Small intestine (tissue), 16 donors: Measurements from ENCODE around the gene CAPNS2. TPM values are rescaled to one million over a fixed set of nuclear protein-coding genes. Genes with fewer than 3 reads are reported as not detected.

Experiments
- DNase-seq, 2 donors: peaks; one replicate each; pipeline versions ENCODE4 v3.0.0 to v3.0.0-alpha.2; 2013
- FAIRE-seq: peaks from 2 replicates; lab custom pipeline; 2012; peaks lifted over from hg19 to GRCh38; lab: Jason Lieb, UNC
- H3K27ac ChIP-seq, 3 donors: one replicate each; pipeline ENCODE4 v1.5.1; 2013; ENCODE audit warnings: low read length in 2 of 3, mild to moderate bottlenecking in 2 of 3, control low read depth in 1 of 3, inconsistent platforms in 1 of 3, low read depth in 1 of 3, moderate library complexity in 1 of 3
- H3K27me3 ChIP-seq, 3 donors: one replicate each; pipeline ENCODE4 v1.6.1; 2013; ENCODE audit warnings: low read length in 3 of 3, inconsistent platforms in 1 of 3; ENCODE audit not compliant: control insufficient read depth in 3 of 3, insufficient read depth in 3 of 3
- H3K36me3 ChIP-seq, 3 donors: one replicate each; pipeline ENCODE4 v1.6.1; 2013; ENCODE audit warnings: low read length in 3 of 3, inconsistent platforms in 1 of 3, low read depth in 1 of 3, mild to moderate bottlenecking in 1 of 3, moderate library complexity in 1 of 3; ENCODE audit not compliant: control insufficient read depth in 3 of 3, insufficient read depth in 2 of 3
- H3K4me1 ChIP-seq, 3 donors: one replicate each; pipeline ENCODE4 v1.6.1; 2013; ENCODE audit warnings: low read length in 2 of 3, inconsistent platforms in 1 of 3, low read depth in 1 of 3, mild to moderate bottlenecking in 1 of 3, moderate library complexity in 1 of 3; ENCODE audit not compliant: control insufficient read depth in 3 of 3, insufficient read depth in 2 of 3
- H3K4me3 ChIP-seq, 3 donors: one replicate each; pipeline ENCODE4 v1.5.1; 2013; ENCODE audit warnings: low read length in 3 of 3, control low read depth in 1 of 3, inconsistent platforms in 1 of 3, low read depth in 1 of 3, mild to moderate bottlenecking in 1 of 3, moderate library complexity in 1 of 3
- H3K9me3 ChIP-seq, 2 donors: one replicate each; pipeline ENCODE4 v1.6.1; 2013; ENCODE audit warnings: low read depth in 1 of 2, low read length in 1 of 2; ENCODE audit not compliant: control insufficient read depth in 2 of 2, insufficient read depth in 1 of 2
- WGBS, 3 donors: extraction: QIAGEN DNeasy Blood & Tissue Kit; methylation state at CpG; one replicate each; pipeline ENCODE4 v1.1.7; 2013; 5-methylcytosine and 5-hydroxymethylcytosine counted together
- long read RNA-seq, 10 donors: transcript quantifications; one replicate each; lab custom pipeline, GENCODE V29; 2026
- polyA plus RNA-seq, 4 donors: library from polyadenylated mRNA; stranded (reverse) in 3 of 4; unstranded in 1 of 4; fragments of 200-250 nt in 3 of 4; fragments of 120-200 nt in 1 of 4; gene quantifications; one replicate each; pipeline versions ENCODE4 v1.2.1 to v1.2.3, GENCODE V29; 2013
- donor health status: healthy with polysubstance abuse.
- donor health status: control.
- donor health status: control.
- donor health status: Bipolar disorder and iron deficiency.
- donor health status: healthy.

The CAPNS2 gene
- under 1 TPM in 2 of 4 donors, not detected in 2; 0.06 to 0.07 TPM for polyA plus RNA-seq
- long read RNA-seq, donor 1, result 0 reads
- long read RNA-seq, donor 2, result 0 reads
- long read RNA-seq, donor 3, result 0 reads
- long read RNA-seq, donor 4, result 0 reads
- long read RNA-seq, donor 5, result 0 reads
- long read RNA-seq, donor 6, result 0 reads
- long read RNA-seq, donor 7, result 0 reads
- long read RNA-seq, donor 8, partial matches to known transcripts, result 0 of 3 reads
- long read RNA-seq, donor 8, other reads (novel, unspliced or antisense), result 0 of 3 reads
- long read RNA-seq, donor 9, result 0 reads
- long read RNA-seq, donor 10, result 0 reads

DNA sequence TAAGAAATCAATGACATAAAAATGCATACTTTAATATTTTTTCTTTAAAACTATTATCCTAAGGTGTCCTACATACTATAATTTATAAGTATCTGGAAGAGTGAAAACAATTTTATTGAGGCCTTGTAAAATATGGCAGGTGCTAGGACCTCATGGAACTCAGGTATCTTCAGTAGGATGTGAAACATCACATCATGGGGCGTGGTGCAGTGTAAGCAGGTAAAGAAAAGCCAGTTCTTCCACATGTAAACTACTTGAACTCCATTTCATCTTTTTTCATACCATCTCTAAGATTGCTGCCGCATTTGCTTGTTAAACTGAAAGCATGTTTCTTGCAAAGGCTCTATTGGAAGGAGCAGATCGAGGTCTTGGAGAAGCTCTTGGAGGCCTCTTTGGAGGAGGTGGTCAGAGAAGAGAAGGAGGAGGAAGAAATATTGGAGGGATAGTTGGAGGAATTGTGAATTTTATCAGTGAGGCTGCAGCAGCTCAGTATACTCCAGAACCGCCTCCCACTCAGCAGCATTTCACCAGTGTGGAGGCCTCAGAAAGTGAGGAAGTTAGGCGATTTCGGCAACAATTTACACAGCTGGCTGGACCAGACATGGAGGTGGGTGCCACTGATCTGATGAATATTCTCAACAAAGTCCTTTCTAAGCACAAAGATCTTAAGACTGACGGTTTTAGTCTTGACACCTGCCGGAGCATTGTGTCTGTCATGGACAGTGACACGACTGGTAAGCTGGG is at the start of gene CAPNS2:
Gene CAPNS2, plus strand, starts transcription at position 253 of the 744 bp plus-strand sequence. Its CDS starts 73 bp downstream, at position 326.
- FAIRE-seq, result no peak

DNA sequence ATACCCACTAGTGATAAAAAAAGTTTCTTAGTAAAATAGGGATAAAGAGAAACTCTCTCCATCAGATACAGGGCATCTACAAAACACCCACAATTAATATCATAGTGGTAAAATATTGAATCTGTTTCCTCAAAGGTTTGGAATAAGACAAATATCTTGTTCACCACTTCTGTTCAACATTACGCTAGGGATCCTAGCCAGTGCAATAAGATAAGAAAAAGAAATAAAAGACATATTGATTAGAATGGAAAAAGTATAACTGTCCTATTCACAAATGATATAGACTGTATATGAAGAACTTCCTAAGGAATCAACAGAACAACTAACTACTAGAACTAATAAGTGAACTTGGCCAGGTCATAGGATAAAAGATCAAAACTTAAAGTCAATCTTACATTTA is 44.7 kb upstream of the CAPNS2 start:
- 4 to 50% (median 7%) methylated on average over 1 of the region's 1 CpG for WGBS, 3 donors

More for the DNA sequence above, at the start of gene CAPNS2:
- no peaks in the 10 kb centered on the region for H3K4me1 ChIP-seq
- no peaks in the 10 kb centered on the region for H3K9me3 ChIP-seq
- no peak within 1 kb of the TSS for H3K4me3 ChIP-seq
- H3K27ac ChIP-seq, result no peak within 1 kb of the TSS
- no peaks in the 10 kb centered on the region for H3K27me3 ChIP-seq
- WGBS, 3 donors, result 90 to 95% (median 94%) methylated on average over 9 of the region's 9 CpGs
- no peaks in the 10 kb centered on the region for H3K36me3 ChIP-seq
- DNase-seq, result no peak

DNA sequence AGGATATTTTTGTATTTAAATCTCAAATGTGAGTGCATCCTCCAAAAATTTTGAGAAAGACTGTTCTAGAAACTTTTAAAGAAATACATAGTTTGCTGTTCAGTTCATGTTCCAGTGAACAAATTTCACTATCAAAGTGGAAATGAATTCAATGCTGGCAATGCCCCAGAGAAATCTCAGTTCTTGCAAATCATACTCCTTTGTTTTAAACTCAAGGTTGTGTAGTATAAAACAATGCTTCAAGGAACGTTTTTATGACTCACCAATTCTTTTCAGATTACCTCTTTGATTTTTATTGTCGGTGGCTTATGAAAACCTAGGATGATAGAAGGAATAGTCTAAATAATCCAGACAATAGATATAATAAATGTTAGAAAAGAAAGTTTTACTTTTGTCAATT is 40.0 kb upstream of the CAPNS2 start:
- H3K36me3 ChIP-seq, result no peaks in the 10 kb centered on the region
- H3K9me3 ChIP-seq, result no peaks in the 10 kb centered on the region
- no peaks in the 10 kb centered on the region for H3K27me3 ChIP-seq
- WGBS, 3 donors, result 9 to 55% (median 16%) methylated on average over 2 of the region's 2 CpGs
- DNase-seq, result no peak
- H3K4me3 ChIP-seq, result no peak overlapping the region
- H3K27ac ChIP-seq, result no peak overlapping the region
- H3K4me1 ChIP-seq, result no peaks in the 10 kb centered on the region
- no peak for FAIRE-seq

More for the DNA sequence above, 44.7 kb upstream of the CAPNS2 start:
- Histone ChIP-seq H3K36me3 (no peaks in the 10 kb centered on the region), H3K4me1 (no peaks in the 10 kb centered on the region), H3K27me3 (no peaks in the 10 kb centered on the region), H3K4me3 (no peak overlapping the region), H3K27ac (no peak overlapping the region), H3K9me3 (no peaks in the 10 kb centered on the region)
- FAIRE-seq (no peak), DNase-seq (no peak)

DNA sequence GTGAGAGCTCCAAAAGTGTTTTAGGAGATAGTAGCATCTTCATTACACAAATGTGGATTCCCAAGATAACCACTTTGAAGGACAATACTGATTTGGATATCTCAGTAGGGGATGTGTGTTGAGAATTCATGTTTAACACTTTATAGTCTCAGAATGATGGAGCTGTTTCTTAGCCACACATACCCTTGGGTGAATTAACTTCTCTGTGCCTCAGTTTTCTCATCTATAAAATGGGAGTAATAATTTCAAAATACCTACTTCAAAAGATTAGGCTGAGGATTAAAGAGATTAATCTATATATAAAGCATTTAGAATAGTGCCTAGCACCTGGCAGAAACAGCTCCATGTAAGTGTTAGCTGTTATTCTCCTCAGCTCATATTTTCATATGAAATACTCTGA is 38.6 kb upstream of the CAPNS2 start:
- DNase-seq (no peak), FAIRE-seq (no peak)
- Histone ChIP-seq H3K27ac (no peak overlapping the region), H3K27me3 (no peaks in the 10 kb centered on the region), H3K4me3 (no peak overlapping the region), H3K9me3 (no peaks in the 10 kb centered on the region), H3K4me1 (no peaks in the 10 kb centered on the region), H3K36me3 (no peaks in the 10 kb centered on the region)

DNA sequence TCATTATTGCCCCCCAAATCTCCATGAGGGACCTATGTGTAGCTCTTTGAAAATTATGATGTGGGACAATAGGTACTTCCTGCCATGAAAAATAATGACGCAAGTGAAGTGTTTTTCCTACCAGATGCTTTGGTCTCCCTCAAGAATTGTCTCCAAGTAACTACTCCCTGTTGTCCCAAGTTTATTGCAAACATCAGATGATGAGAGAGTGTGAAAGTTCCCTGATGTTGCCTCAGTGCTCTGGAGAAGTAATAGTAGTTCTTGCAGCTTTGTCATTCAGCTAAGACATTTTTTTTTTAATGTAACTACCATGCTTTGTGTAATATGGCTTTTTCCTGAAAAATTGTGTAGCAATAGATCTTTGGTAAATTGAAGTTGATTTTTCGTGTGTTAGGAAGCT is 37.5 kb upstream of the CAPNS2 start:
- H3K27me3 ChIP-seq, result no peaks in the 10 kb centered on the region
- no peaks in the 10 kb centered on the region for H3K4me1 ChIP-seq
- H3K9me3 ChIP-seq, result no peaks in the 10 kb centered on the region
- no peaks in the 10 kb centered on the region for H3K36me3 ChIP-seq
- H3K27ac ChIP-seq, result no peak overlapping the region
- no peak overlapping the region for H3K4me3 ChIP-seq
- DNase-seq (peak in 1 of 2 donors; percentile 5), FAIRE-seq (no peak)
- 74 to 77% (median 77%) methylated on average over 2 of the region's 2 CpGs for WGBS, 3 donors

DNA sequence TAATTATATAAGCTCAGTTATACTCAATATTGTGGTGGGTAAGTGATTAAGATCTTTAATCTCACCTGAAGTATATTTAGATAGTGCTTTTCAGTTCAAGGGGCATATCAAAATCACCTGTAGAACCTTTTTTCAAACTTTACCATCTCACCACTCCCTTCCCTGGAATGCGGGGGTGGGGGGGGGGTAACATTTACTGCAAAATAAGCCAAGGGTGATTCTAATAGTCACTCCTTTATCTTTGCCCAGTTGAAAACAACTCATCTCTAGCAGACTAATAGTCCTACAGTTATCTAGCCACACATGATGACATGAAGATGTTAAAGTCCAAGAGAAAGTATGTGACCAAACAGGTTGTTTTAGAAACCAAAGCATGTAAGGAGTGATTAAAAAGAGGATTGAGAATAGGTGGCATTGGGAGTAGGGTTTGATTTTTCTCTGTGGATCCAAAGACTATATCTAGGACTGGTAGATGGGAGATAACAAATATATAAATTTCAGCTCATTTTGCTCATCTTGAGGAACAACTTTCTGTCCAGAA is 36.1 kb upstream of the CAPNS2 start:
- WGBS, 3 donors, result 40 to 86% (median 76%) methylated on average over 1 of the region's 1 CpG
- Histone ChIP-seq H3K27me3 (no peaks in the 10 kb centered on the region), H3K27ac (no peak overlapping the region), H3K4me3 (no peak overlapping the region), H3K36me3 (no peaks in the 10 kb centered on the region), H3K9me3 (no peaks in the 10 kb centered on the region), H3K4me1 (no peaks in the 10 kb centered on the region)
- FAIRE-seq (no peak), DNase-seq (peak; percentile 25 to 51)

DNA sequence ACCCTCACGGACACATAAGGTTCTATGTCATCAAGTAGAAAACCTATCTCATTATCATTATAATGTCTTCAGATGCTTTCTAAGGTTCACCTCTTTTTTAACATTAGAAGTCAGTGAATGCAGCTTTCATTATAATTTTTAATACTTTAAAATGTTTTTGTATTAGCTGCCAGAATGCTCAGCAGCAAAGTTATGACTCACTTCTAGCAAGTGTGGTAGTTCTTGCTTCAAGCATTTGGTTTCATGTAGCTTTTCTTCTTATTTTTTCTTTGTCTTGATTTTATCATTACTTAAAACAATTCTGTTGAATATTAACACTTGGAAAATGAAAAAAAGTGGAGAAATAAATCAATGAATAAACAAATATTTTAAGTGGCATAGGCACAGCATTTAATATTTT is 34.3 kb upstream of the CAPNS2 start:
- no peak overlapping the region for H3K4me3 ChIP-seq
- no peaks in the 10 kb centered on the region for H3K27me3 ChIP-seq
- no peak for DNase-seq
- no peaks in the 10 kb centered on the region for H3K36me3 ChIP-seq
- no peaks in the 10 kb centered on the region for H3K4me1 ChIP-seq
- no peak overlapping the region for H3K27ac ChIP-seq
- WGBS, 3 donors, result 93 to 96% (median 96%) methylated on average over 1 of the region's 1 CpG
- H3K9me3 ChIP-seq, result no peaks in the 10 kb centered on the region
- FAIRE-seq, result no peak

DNA sequence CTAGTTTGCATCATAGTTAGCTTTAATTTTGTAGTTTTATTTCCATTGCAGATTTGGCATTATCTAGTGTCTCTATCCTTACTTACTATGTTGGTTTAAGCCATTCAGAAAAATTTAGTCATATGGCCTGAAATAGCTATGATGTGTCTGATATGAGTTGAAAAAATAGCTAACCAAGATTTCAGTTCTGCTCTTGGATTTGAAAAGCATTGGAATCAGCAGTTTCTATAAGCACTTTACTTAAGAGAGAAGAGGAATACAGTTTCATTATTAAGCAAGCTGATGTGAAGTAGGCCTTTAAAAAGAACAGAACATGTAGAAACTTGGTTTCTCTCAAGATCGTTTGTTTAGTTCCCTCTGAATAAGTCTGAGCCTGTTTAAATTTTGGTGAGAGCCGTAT is 31.7 kb upstream of the CAPNS2 start:
- DNase-seq, result no peak
- no peak overlapping the region for H3K4me3 ChIP-seq
- no peaks in the 10 kb centered on the region for H3K27me3 ChIP-seq
- no peak for FAIRE-seq
- WGBS, 3 donors, result 68 to 87% (median 70%) methylated on average over 2 of the region's 2 CpGs
- H3K4me1 ChIP-seq, result no peaks in the 10 kb centered on the region
- H3K9me3 ChIP-seq, result no peaks in the 10 kb centered on the region
- H3K27ac ChIP-seq, result no peak overlapping the region
- H3K36me3 ChIP-seq, result no peaks in the 10 kb centered on the region
